Endothelial cell of umbilical vein (primary cell): ENCODE measurements around the gene PPIA. TPM values are rescaled to one million over a fixed set of nuclear protein-coding genes. Genes with fewer than 3 reads are reported as not detected.

Experiments
- BruUV-seq: library from RNA; stranded (reverse); fragments of 400-500 nt; replicated peaks from 2 replicates; lab custom pipeline; 2021; lab: Mats Ljungman, UMichigan
- CTCF ChIA-PET: fragments of 300-600, 350-600 bp; sonication (Branson Sonifier 250); formaldehyde crosslinking; loops from one replicate; lab custom pipeline; 2021; ENCODE audit warnings: antibody characterized with exemption, inconsistent platforms; lab: Charles Lee
- POLR2A ChIA-PET: fragments of 300-600, 350-600 bp; sonication (Branson Sonifier 250); formaldehyde crosslinking; loops from one replicate; lab custom pipeline; 2021; ENCODE audit warnings: antibody characterized with exemption, inconsistent platforms; lab: Charles Lee
- DNase-seq: peaks from one replicate; pipeline ENCODE4 v3.0.0-alpha.2; 2011; ENCODE audit warnings: low read depth, low spot score
- FAIRE-seq: peaks from 2 replicates; lab custom pipeline; 2011; peaks lifted over from hg19 to GRCh38; lab: Jason Lieb, UNC
- H2AFZ ChIP-seq: 2 replicates; pipeline ENCODE4 v1.6.0; 2012; ENCODE audit warnings: low read depth, low read length, control low read depth, inconsistent platforms
- H3K27ac ChIP-seq: 2 replicates; pipeline ENCODE4 v1.5.1; 2011; ENCODE audit warnings: low read depth, mild to moderate bottlenecking, control low read depth, low read length, moderate library complexity; ENCODE audit not compliant: insufficient read depth
- H3K27me3 ChIP-seq, 2 experiments: 2 replicates each; pipeline versions ENCODE4 v1.6.0 to v1.6.1; 2011; ENCODE audit warnings: low read length in 2 of 2, mixed read lengths in 1 of 2; ENCODE audit not compliant: control insufficient read depth in 2 of 2, insufficient read depth in 2 of 2
- H3K36me3 ChIP-seq, 2 experiments: 2 replicates in 1 of 2; 3 replicates in 1 of 2; pipeline ENCODE4 v1.5.1; 2011; ENCODE audit warnings: low read length in 2 of 2, mild to moderate bottlenecking in 1 of 2, moderate library complexity in 1 of 2; ENCODE audit not compliant: control insufficient read depth in 2 of 2, insufficient read depth in 2 of 2; ENCODE audit errors: extremely low read depth in 1 of 2
- H3K4me1 ChIP-seq: 3 replicates; pipeline ENCODE4 v1.5.1; 2011; ENCODE audit warnings: mild to moderate bottlenecking, low read length; ENCODE audit not compliant: control insufficient read depth, insufficient read depth; ENCODE audit errors: extremely low read depth
- H3K4me2 ChIP-seq: 2 replicates; pipeline ENCODE4 v1.6.1; 2011; ENCODE audit warnings: low read length, control low read depth, mixed read lengths; ENCODE audit not compliant: insufficient read depth
- H3K4me3 ChIP-seq, 3 experiments: fragments of 200-600 bp in 1 of 3; sonication (generic), shearing (Covaris generic) in 1 of 3; replicated peaks in 1 of 3; 2 replicates each; pipeline ENCODE4 v1.5.1; 2011 to 2016; ENCODE audit warnings: control low read depth in 3 of 3, low read length in 3 of 3, mild to moderate bottlenecking in 2 of 3, inconsistent platforms in 1 of 3, low read depth in 1 of 3, moderate library complexity in 1 of 3; ENCODE audit not compliant: insufficient read depth in 1 of 3
- H3K79me2 ChIP-seq: 2 replicates; pipeline ENCODE4 v1.6.0; 2012; ENCODE audit warnings: low read length, inconsistent platforms; ENCODE audit not compliant: control insufficient read depth, insufficient read depth
- H3K9ac ChIP-seq: replicated peaks from 2 replicates; pipeline ENCODE3; 2011; ENCODE audit warnings: low read length, control low read depth; ENCODE audit not compliant: insufficient read depth; ENCODE audit errors: extremely low read depth
- H3K9me1 ChIP-seq: replicated peaks from 3 replicates; pipeline ENCODE4 v1.6.0; 2011; ENCODE audit warnings: mild to moderate bottlenecking, low read length; ENCODE audit not compliant: control insufficient read depth, insufficient read depth; ENCODE audit errors: extremely low read depth
- H3K9me3 ChIP-seq: replicated peaks from 2 replicates; pipeline ENCODE4 v1.5.1; 2012; ENCODE audit warnings: low read length, inconsistent platforms; ENCODE audit not compliant: control insufficient read depth, insufficient read depth
- H4K20me1 ChIP-seq: replicated peaks from 2 replicates; pipeline ENCODE3; 2011; ENCODE audit warnings: mild to moderate bottlenecking, low read length; ENCODE audit not compliant: control insufficient read depth, insufficient read depth; ENCODE audit errors: extremely low read depth
- EZH2 ChIP-seq: IDR thresholded peaks from 2 replicates; pipeline ENCODE4 v1.6.1; 2012; ENCODE audit warnings: borderline replicate concordance, low read depth, mild to moderate bottlenecking, moderate library complexity, low read length, inconsistent platforms; ENCODE audit not compliant: severe bottlenecking
- FOS ChIP-seq: IDR thresholded peaks from 2 replicates; pipeline ENCODE4 v1.6.1; 2011; ENCODE audit warnings: mild to moderate bottlenecking, low read length, moderate library complexity, borderline replicate concordance; ENCODE audit not compliant: insufficient read depth
- GATA2 ChIP-seq: IDR thresholded peaks from 2 replicates; pipeline ENCODE4 v1.7.0; 2011; ENCODE audit warnings: low read depth, mild to moderate bottlenecking, moderate library complexity, mixed read lengths, low read length; ENCODE audit not compliant: insufficient read length, insufficient read depth
- JUN ChIP-seq: IDR thresholded peaks from 2 replicates; pipeline ENCODE4 v1.6.1; 2011; ENCODE audit warnings: borderline replicate concordance, low read depth; ENCODE audit not compliant: insufficient read length, insufficient read depth
- MYC ChIP-seq: IDR thresholded peaks from one replicate; pipeline ENCODE4 v1.6.1; 2011; ENCODE audit warnings: mild to moderate bottlenecking, low read depth, low read length
- POLR2A ChIP-seq: IDR thresholded peaks from 2 replicates; pipeline ENCODE4 v1.6.1; 2012; ENCODE audit warnings: low read depth, mild to moderate bottlenecking, control low read depth, low read length
- POLR2AphosphoS5 ChIP-seq: IDR thresholded peaks from 2 replicates; pipeline ENCODE4 v1.6.1; 2012; ENCODE audit warnings: low read depth, mild to moderate bottlenecking, control low read depth, low read length, moderate library complexity; ENCODE audit not compliant: insufficient read depth
- dilution Hi-C: fragments of 300-500 bp; cut with MboI; formaldehyde crosslinking; loops from one replicate; pipeline ENCODE4 v1.15.0; 2019; ENCODE audit warnings: low sequenced_read_pairs; ENCODE audit not compliant: extremely low pct_ligation_motif_present
- intact Hi-C: fragments of 100-400 bp; cut with micrococcal nuclease; formaldehyde crosslinking; loops from one replicate; pipeline ENCODE4 v1.10.0; 2022
- polyA plus RNA-seq, 4 experiments: library from polyadenylated mRNA; depleted of rRNA in 3 of 4; stranded (reverse) in 3 of 4; unstranded in 1 of 4; fragments of >200 nt; gene quantifications; 2 replicates each; pipeline versions ENCODE4 v1.2.1 to v1.2.3, GENCODE V29; 2011 to 2012; ENCODE audit warnings: missing spikeins in 1 of 4
- total RNA-seq: library from RNA; stranded (reverse); gene quantifications from 2 replicates; pipeline ENCODE4 v1.2.3, GENCODE V29; 2021
- TF ChIP-seq, protein P1 (sequence below), 2 donors: IDR thresholded peaks; 1 replicate in 1 of 2; 2 replicates in 1 of 2; pipeline ENCODE4 v1.5.1; 2011; ENCODE audit warnings: low read length in 2 of 2, mild to moderate bottlenecking in 2 of 2, moderate library complexity in 2 of 2, control low read depth in 1 of 2, inconsistent platforms in 1 of 2, low read depth in 1 of 2; ENCODE audit not compliant: insufficient read depth in 1 of 2; ENCODE audit errors: extremely low read depth in 1 of 2
- TF ChIP-seq, protein P2 (sequence below): IDR thresholded peaks from 2 replicates; pipeline ENCODE4 v1.6.1; 2011; ENCODE audit not compliant: insufficient read depth, insufficient read length

Gene PPIA
- total and polyA plus RNA-seq, 2 donors (not counting 3 experiments of a cell fraction or from before 2014, with no cell fraction given), result 2,602 to 5,159 TPM

DNA sequence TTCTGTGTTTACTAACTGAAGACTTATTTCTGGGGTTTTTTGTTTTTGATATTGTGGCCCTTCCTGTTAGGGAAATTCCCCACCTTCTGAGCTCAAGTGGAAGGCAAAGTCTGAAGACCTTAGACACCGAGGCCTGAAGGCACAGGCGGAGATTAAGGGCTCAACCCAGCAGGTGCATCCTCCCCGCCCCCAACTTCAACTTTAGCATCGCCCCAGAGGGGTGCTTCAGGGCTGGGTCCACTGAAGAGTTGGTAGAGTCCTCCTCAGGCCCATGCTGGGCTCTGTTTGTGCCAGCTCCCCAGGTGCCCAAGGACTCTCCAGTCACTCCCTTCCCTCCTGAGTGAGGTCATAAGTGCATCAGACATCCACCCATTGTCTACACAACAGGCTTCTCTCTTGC, 9.4 kb upstream of the PPIA start:
- ChIA-PET CTCF (no interaction called here), POLR2A (interaction anchor here (0.5 kb wide), 1 partner anchor 52 kb away, joined by 7 read pairs; no protein-coding TSS in a partner anchor)
- Histone ChIP-seq H3K9me3 (no peaks in the 10 kb centered on the region), H3K9me1 (no peaks in the 10 kb centered on the region), H3K36me3 (no peaks in the 10 kb centered on the region), H3K27me3 (no peaks in the 10 kb centered on the region), H3K4me2 (no peak overlapping the region), H3K79me2 (no peaks in the 10 kb centered on the region), H3K4me1 (no peaks in the 10 kb centered on the region), H4K20me1 (no peaks in the 10 kb centered on the region), H3K4me3 (no peak overlapping the region), H3K9ac (no peak overlapping the region), H3K27ac (no peak overlapping the region), H2AFZ (no peak overlapping the region)
- dilution Hi-C loops, result no loop called here
- TF ChIP-seq GATA2, result no peak
- TF ChIP-seq FOS, result no peak
- no peak for DNase-seq
- FAIRE-seq, result no peak
- BruUV-seq, result no TSS peak
- intact Hi-C loops, result no loop called here

DNA sequence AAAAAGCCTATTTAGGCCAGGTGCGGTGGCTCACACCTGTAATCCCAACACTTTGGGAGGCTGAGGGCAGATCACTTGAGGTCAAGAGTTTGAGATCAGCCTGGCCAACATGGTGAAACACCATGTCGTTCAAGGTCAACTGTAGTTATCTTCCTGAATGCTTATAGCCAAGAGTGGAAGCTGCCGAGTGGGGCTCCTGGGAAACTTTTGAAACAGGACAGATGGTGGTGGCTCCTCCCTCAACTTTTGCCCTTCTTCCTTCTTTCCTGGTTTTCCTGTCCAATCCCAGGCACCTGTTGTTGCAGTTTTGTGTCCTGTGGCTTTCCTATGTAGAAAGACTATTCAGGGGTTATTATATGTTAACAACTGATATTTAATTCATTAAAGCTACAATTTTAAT, 8.7 kb upstream of the PPIA start:
- TF ChIP-seq, protein P1, sequence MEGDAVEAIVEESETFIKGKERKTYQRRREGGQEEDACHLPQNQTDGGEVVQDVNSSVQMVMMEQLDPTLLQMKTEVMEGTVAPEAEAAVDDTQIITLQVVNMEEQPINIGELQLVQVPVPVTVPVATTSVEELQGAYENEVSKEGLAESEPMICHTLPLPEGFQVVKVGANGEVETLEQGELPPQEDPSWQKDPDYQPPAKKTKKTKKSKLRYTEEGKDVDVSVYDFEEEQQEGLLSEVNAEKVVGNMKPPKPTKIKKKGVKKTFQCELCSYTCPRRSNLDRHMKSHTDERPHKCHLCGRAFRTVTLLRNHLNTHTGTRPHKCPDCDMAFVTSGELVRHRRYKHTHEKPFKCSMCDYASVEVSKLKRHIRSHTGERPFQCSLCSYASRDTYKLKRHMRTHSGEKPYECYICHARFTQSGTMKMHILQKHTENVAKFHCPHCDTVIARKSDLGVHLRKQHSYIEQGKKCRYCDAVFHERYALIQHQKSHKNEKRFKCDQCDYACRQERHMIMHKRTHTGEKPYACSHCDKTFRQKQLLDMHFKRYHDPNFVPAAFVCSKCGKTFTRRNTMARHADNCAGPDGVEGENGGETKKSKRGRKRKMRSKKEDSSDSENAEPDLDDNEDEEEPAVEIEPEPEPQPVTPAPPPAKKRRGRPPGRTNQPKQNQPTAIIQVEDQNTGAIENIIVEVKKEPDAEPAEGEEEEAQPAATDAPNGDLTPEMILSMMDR (IDR thresholded peaks at IDR 0.05; ENCODE audit: extremely low read depth in 1 of 2, insufficient read depth in 1 of 2, low read depth in 1 of 2, low read length in 2 of 2), result no peak
- TF ChIP-seq POLR2A (no peak), POLR2AphosphoS5 (no peak), EZH2 (no peak), FOS (no peak), GATA2 (no peak), JUN (no peak), MYC (no peak)
- TF ChIP-seq, protein P2, sequence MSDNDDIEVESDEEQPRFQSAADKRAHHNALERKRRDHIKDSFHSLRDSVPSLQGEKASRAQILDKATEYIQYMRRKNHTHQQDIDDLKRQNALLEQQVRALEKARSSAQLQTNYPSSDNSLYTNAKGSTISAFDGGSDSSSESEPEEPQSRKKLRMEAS, result no peak
- CTCF ChIA-PET, result no interaction called here
- BruUV-seq, result no TSS peak
- H3K27me3 ChIP-seq, result no peaks in the 10 kb centered on the region
- no peak for FAIRE-seq
- no peak for DNase-seq
- H2AFZ ChIP-seq, result no peak overlapping the region
- H3K9me1 ChIP-seq, result no peaks in the 10 kb centered on the region
- H3K4me2 ChIP-seq, result no peak overlapping the region
- no peaks in the 10 kb centered on the region for H4K20me1 ChIP-seq
- no peaks in the 10 kb centered on the region for H3K4me1 ChIP-seq
- dilution Hi-C loops, result no loop called here
- POLR2A ChIA-PET, result no interaction called here
- no peak overlapping the region for H3K4me3 ChIP-seq
- H3K36me3 ChIP-seq, result no peaks in the 10 kb centered on the region
- no peaks in the 10 kb centered on the region for H3K79me2 ChIP-seq
- no peak overlapping the region for H3K27ac ChIP-seq
- intact Hi-C loops, result no loop called here
- H3K9ac ChIP-seq, result no peak overlapping the region
- H3K9me3 ChIP-seq, result no peaks in the 10 kb centered on the region
